Astrocyte (in vitro differentiated cells and primary cell): ENCODE results near the gene PRX. TPM values are rescaled to one million over a fixed set of nuclear protein-coding genes. Genes with fewer than 3 reads are reported as not detected.

Experiments
- DNase-seq: peaks from one replicate; pipeline ENCODE4 v3.0.0-alpha.2; 2010; ENCODE audit warnings: low read depth
- FAIRE-seq: peaks from 2 replicates; lab custom pipeline; 2011; peaks lifted over from hg19 to GRCh38; lab: Jason Lieb, UNC
- H2AFZ ChIP-seq: 2 replicates; pipeline ENCODE4 v1.6.0; 2012; ENCODE audit warnings: low read depth, low read length, inconsistent platforms
- H3K27ac ChIP-seq: 2 replicates; pipeline ENCODE4 v1.5.1; 2011; ENCODE audit warnings: low read depth, low read length, inconsistent platforms
- H3K27me3 ChIP-seq: 2 replicates; pipeline ENCODE4 v1.6.0; 2011; ENCODE audit warnings: low read length, inconsistent platforms; ENCODE audit not compliant: insufficient read depth
- H3K36me3 ChIP-seq: 2 replicates; pipeline ENCODE4 v1.5.1; 2011; ENCODE audit warnings: low read length, inconsistent platforms; ENCODE audit not compliant: insufficient read depth
- H3K4me1 ChIP-seq: 2 replicates; pipeline ENCODE4 v1.5.1; 2011; ENCODE audit warnings: low read length, inconsistent platforms; ENCODE audit not compliant: insufficient read depth
- H3K4me2 ChIP-seq: 2 replicates; pipeline ENCODE4 v1.6.0; 2012; ENCODE audit warnings: low read length, inconsistent platforms
- H3K4me3 ChIP-seq: 2 replicates; pipeline ENCODE4 v1.5.1; 2011; ENCODE audit warnings: low read depth, mild to moderate bottlenecking, low read length, inconsistent platforms; ENCODE audit not compliant: insufficient read depth
- H3K79me2 ChIP-seq: 2 replicates; pipeline ENCODE4 v1.6.0; 2012; ENCODE audit warnings: mild to moderate bottlenecking, low read length, inconsistent platforms; ENCODE audit not compliant: insufficient read depth
- H3K9ac ChIP-seq: 2 replicates; pipeline ENCODE4 v1.6.0; 2012; ENCODE audit warnings: mild to moderate bottlenecking, low read length, inconsistent platforms
- H3K9me3 ChIP-seq: 2 replicates; pipeline ENCODE4 v1.5.1; 2012; ENCODE audit warnings: low read depth, mild to moderate bottlenecking, low read length, inconsistent platforms; ENCODE audit not compliant: insufficient read depth
- H4K20me1 ChIP-seq: 2 replicates; pipeline ENCODE4 v1.6.0; 2012; ENCODE audit warnings: low read length, inconsistent platforms; ENCODE audit not compliant: insufficient read depth
- H3K27ac Mint-ChIP-seq: one replicate; pipeline ENCODE4 v1.8.0; 2021; ENCODE audit warnings: mild to moderate bottlenecking, mixed read lengths; ENCODE audit not compliant: unreplicated experiment
- H3K27me3 Mint-ChIP-seq: one replicate; pipeline ENCODE4 v1.8.0; 2021; ENCODE audit warnings: low read depth, mixed read lengths; ENCODE audit not compliant: unreplicated experiment
- H3K36me3 Mint-ChIP-seq: one replicate; pipeline ENCODE4 v1.8.0; 2021; ENCODE audit warnings: low read depth, mixed read lengths; ENCODE audit not compliant: unreplicated experiment
- H3K4me1 Mint-ChIP-seq: one replicate; pipeline ENCODE4 v1.8.0; 2021; ENCODE audit warnings: low read depth, mixed read lengths; ENCODE audit not compliant: unreplicated experiment
- H3K4me3 Mint-ChIP-seq: one replicate; pipeline ENCODE4 v1.8.0; 2021; ENCODE audit warnings: mild to moderate bottlenecking, moderate library complexity, mixed read lengths; ENCODE audit not compliant: unreplicated experiment
- H3K9me3 Mint-ChIP-seq: one replicate; pipeline ENCODE4 v1.8.0; 2021; ENCODE audit warnings: mild to moderate bottlenecking, mixed read lengths; ENCODE audit not compliant: unreplicated experiment
- CTCF ChIP-seq: IDR thresholded peaks from 2 replicates; pipeline ENCODE4 v1.5.1; 2011; ENCODE audit warnings: low read depth, mild to moderate bottlenecking, inconsistent platforms, low read length, moderate library complexity; ENCODE audit not compliant: insufficient read depth
- EZH2 ChIP-seq: IDR thresholded peaks from 2 replicates; pipeline ENCODE4 v1.6.1; 2012; ENCODE audit warnings: mild to moderate bottlenecking, low read length, inconsistent platforms; ENCODE audit not compliant: insufficient read depth
- total RNA-seq: library from RNA; stranded (reverse); gene quantifications from 2 replicates; pipeline ENCODE4 v1.2.1, GENCODE V29; 2021

Gene PRX
- total RNA-seq, 1 donor from 2014 or later: 1.5 TPM

- peaks cover 2% of the 10 kb centered on the region for H3K27me3 Mint-ChIP-seq
- H3K27ac ChIP-seq: no peak overlapping the region
Observed at GRCh38 chr19:40407714-40408597, 5.2 kb downstream of the PRX start.

GRCh38 chr19:40403262-40403984, 9.8 kb downstream of the PRX start:
- Mint-ChIP-seq H3K9me3 (no peaks in the 10 kb centered on the region), H3K27ac (peak overlapping the region; percentile 93), H3K27me3 (peaks cover 11% of the 10 kb centered on the region), H3K4me3 (peak overlapping the region; percentile 90), H3K36me3 (peaks cover 4% of the 10 kb centered on the region), H3K4me1 (no peaks in the 10 kb centered on the region)
- peak overlapping the region; percentile 60 for H3K4me3 ChIP-seq
- peak overlapping the region; percentile 88 for H3K4me2 ChIP-seq
- H3K4me1 ChIP-seq: no peaks in the 10 kb centered on the region
- H3K9ac ChIP-seq: peak overlapping the region; percentile 74
- no peaks in the 10 kb centered on the region for H3K9me3 ChIP-seq
- FAIRE-seq (no peak), DNase-seq (peak; percentile 73)
- no peak for TF ChIP-seq CTCF
- no peak for TF ChIP-seq EZH2
- H2AFZ ChIP-seq: peak overlapping the region; percentile 94
- no peaks in the 10 kb centered on the region for H3K27me3 ChIP-seq
- no peaks in the 10 kb centered on the region for H4K20me1 ChIP-seq
- H3K36me3 ChIP-seq: no peaks in the 10 kb centered on the region
- no peaks in the 10 kb centered on the region for H3K79me2 ChIP-seq
- H3K27ac ChIP-seq: peak overlapping the region; percentile 26

More at GRCh38 chr19:40407714-40408597, 5.2 kb downstream of the PRX start:
- H3K4me1 Mint-ChIP-seq: peaks cover 1% of the 10 kb centered on the region
- Histone ChIP-seq H3K9ac (no peak overlapping the region), H3K9me3 (no peaks in the 10 kb centered on the region), H4K20me1 (no peaks in the 10 kb centered on the region), H3K4me3 (no peak overlapping the region), H3K79me2 (no peaks in the 10 kb centered on the region), H3K4me1 (no peaks in the 10 kb centered on the region), H2AFZ (no peak overlapping the region), H3K4me2 (no peak overlapping the region), H3K36me3 (no peaks in the 10 kb centered on the region), H3K27me3 (no peaks in the 10 kb centered on the region)
- no peaks in the 10 kb centered on the region for H3K9me3 Mint-ChIP-seq
- H3K4me3 Mint-ChIP-seq: no peak overlapping the region
- no peak for FAIRE-seq
- no peaks in the 10 kb centered on the region for H3K36me3 Mint-ChIP-seq
- TF ChIP-seq EZH2 (no peak), CTCF (no peak)
- DNase-seq: no peak
- H3K27ac Mint-ChIP-seq: no peak overlapping the region
